Activated CD4-positive, alpha-beta memory T cell treated with anti-CD3 and anti-CD28 coated beads, Interleukin-2, amount 10 ng/mL, durations not matched to agents 7 days and 5 days (primary cell): ENCODE data around the gene CENPO. TPM values are rescaled to one million over a fixed set of nuclear protein-coding genes. Genes with fewer than 3 reads are reported as not detected.
"Not testable (repeated sequence)": the region's sequence is repeated elsewhere in the genome, so short reads cannot be mapped to it uniquely, and the experiment has no call there.

Experiments
- CTCF ChIA-PET: fragments of 350-600 bp; sonication (Branson Sonifier 250); formaldehyde crosslinking; loops from one replicate; lab custom pipeline; 2021; ENCODE audit warnings: antibody characterized with exemption, inconsistent platforms; lab: Charles Lee
- POLR2A ChIA-PET: fragments of 350-600 bp; sonication (Branson Sonifier 250); formaldehyde crosslinking; loops from one replicate; lab custom pipeline; 2021; ENCODE audit warnings: antibody characterized with exemption; lab: Charles Lee
- DNase-seq: peaks from one replicate; pipeline ENCODE4 v3.0.0-alpha.2; 2020
- H3K27ac Mint-ChIP-seq: one replicate; pipeline ENCODE4 v1.8.0; 2021; ENCODE audit warnings: mild to moderate bottlenecking, mixed read lengths
- H3K27me3 Mint-ChIP-seq: one replicate; pipeline ENCODE4 v1.8.0; 2021; ENCODE audit warnings: mixed read lengths
- H3K36me3 Mint-ChIP-seq: one replicate; pipeline ENCODE4 v1.8.0; 2021; ENCODE audit warnings: low read depth, mixed read lengths
- H3K4me1 Mint-ChIP-seq: one replicate; pipeline ENCODE4 v1.8.0; 2021; ENCODE audit warnings: mixed read lengths
- H3K4me3 Mint-ChIP-seq: one replicate; pipeline ENCODE4 v1.8.0; 2021; ENCODE audit warnings: mild to moderate bottlenecking, mixed read lengths
- H3K9me3 Mint-ChIP-seq: one replicate; pipeline ENCODE4 v1.8.0; 2021; ENCODE audit warnings: mixed read lengths
- total RNA-seq, 2 experiments: library from RNA; stranded (reverse); gene quantifications; one replicate each; pipeline ENCODE4 v1.2.3, GENCODE V29; 2021

Gene CENPO
- total RNA-seq, 2 experiments from 2014 or later, result 40.3 to 42.9 TPM

GRCh38 chr2:24835411-24835810 is 42.2 kb downstream of the CENPO start:
- CTCF ChIA-PET, H3K27ac Mint-ChIP-seq, H3K27me3 Mint-ChIP-seq, H3K4me1 Mint-ChIP-seq, H3K9me3 Mint-ChIP-seq, H3K4me3 Mint-ChIP-seq, DNase-seq: not testable (repeated sequence)
- peaks cover 21% of the 10 kb centered on the region for H3K36me3 Mint-ChIP-seq
- POLR2A ChIA-PET, result interaction anchor here (1.3 kb wide), 1 partner anchor 43 kb away, joined by 3 read pairs; no protein-coding TSS in a partner anchor

- Mint-ChIP-seq H3K27me3 (no peaks in the 10 kb centered on the region), H3K27ac (no peak overlapping the region), H3K4me3 (no peak overlapping the region), H3K4me1 (no peaks in the 10 kb centered on the region), H3K9me3 (no peaks in the 10 kb centered on the region), H3K36me3 (peaks cover 24% of the 10 kb centered on the region)
- CTCF ChIA-PET, result no interaction called here
- DNase-seq, result no peak
- POLR2A ChIA-PET, result interaction anchor here (1.3 kb wide), 1 partner anchor 43 kb away, joined by 3 read pairs; no protein-coding TSS in a partner anchor
Measured at GRCh38 chr2:24836206-24836605, 43.0 kb downstream of the CENPO start.

GRCh38 chr2:24836706-24837105 is 43.5 kb downstream of the CENPO start:
- Mint-ChIP-seq H3K36me3 (peaks cover 24% of the 10 kb centered on the region), H3K4me3 (no peak overlapping the region), H3K27me3 (no peaks in the 10 kb centered on the region), H3K27ac (no peak overlapping the region), H3K4me1 (no peaks in the 10 kb centered on the region), H3K9me3 (no peaks in the 10 kb centered on the region)
- CTCF ChIA-PET, result interaction anchor here (0.9 kb wide), 1 partner anchor 9 kb away, joined by 3 read pairs; no protein-coding TSS in a partner anchor
- POLR2A ChIA-PET, result no interaction called here
- DNase-seq, result no peak

GRCh38 chr2:24837996-24838513 is 44.8 kb downstream of the CENPO start:
- Mint-ChIP-seq H3K4me3 (no peak overlapping the region), H3K9me3 (no peaks in the 10 kb centered on the region), H3K4me1 (no peaks in the 10 kb centered on the region), H3K27me3 (no peaks in the 10 kb centered on the region), H3K36me3 (peaks cover 18% of the 10 kb centered on the region), H3K27ac (no peak overlapping the region)
- ChIA-PET CTCF (no interaction called here), POLR2A (no interaction called here)
- DNase-seq, result no peak

GRCh38 chr2:24838541-24838940 is 45.3 kb downstream of the CENPO start:
- Mint-ChIP-seq H3K4me3 (no peak overlapping the region), H3K36me3 (peaks cover 18% of the 10 kb centered on the region), H3K27ac (no peak overlapping the region), H3K9me3 (no peaks in the 10 kb centered on the region), H3K27me3 (no peaks in the 10 kb centered on the region), H3K4me1 (no peaks in the 10 kb centered on the region)
- CTCF ChIA-PET, result no interaction called here
- POLR2A ChIA-PET, result no interaction called here
- DNase-seq, result no peak

- Mint-ChIP-seq H3K9me3 (no peaks in the 10 kb centered on the region), H3K4me3 (no peak overlapping the region), H3K4me1 (no peaks in the 10 kb centered on the region), H3K27me3 (no peaks in the 10 kb centered on the region), H3K36me3 (peaks cover 18% of the 10 kb centered on the region), H3K27ac (no peak overlapping the region)
- POLR2A ChIA-PET, result no interaction called here
- CTCF ChIA-PET, result no interaction called here
- no peak for DNase-seq
Measured at GRCh38 chr2:24839729-24840128, 46.5 kb downstream of the CENPO start.

GRCh38 chr2:24840164-24840869 is 47.1 kb downstream of the CENPO start:
- Mint-ChIP-seq H3K4me3 (no peak overlapping the region), H3K9me3 (no peaks in the 10 kb centered on the region), H3K4me1 (no peaks in the 10 kb centered on the region), H3K36me3 (peaks cover 15% of the 10 kb centered on the region), H3K27me3 (no peaks in the 10 kb centered on the region), H3K27ac (no peak overlapping the region)
- DNase-seq, result no peak
- ChIA-PET POLR2A (no interaction called here), CTCF (no interaction called here)

GRCh38 chr2:24840962-24841945 is 48.0 kb downstream of the CENPO start:
- no peaks in the 10 kb centered on the region for H3K27me3 Mint-ChIP-seq
- CTCF ChIA-PET, result no interaction called here
- no peak overlapping the region for H3K4me3 Mint-ChIP-seq
- POLR2A ChIA-PET, result no interaction called here
- H3K36me3 Mint-ChIP-seq, result peaks cover 9% of the 10 kb centered on the region
- H3K27ac Mint-ChIP-seq, result no peak overlapping the region
- DNase-seq, result no peak
- no peaks in the 10 kb centered on the region for H3K4me1 Mint-ChIP-seq
- H3K9me3 Mint-ChIP-seq, result no peaks in the 10 kb centered on the region

- POLR2A ChIA-PET, result no interaction called here
Measured at GRCh38 chr2:24842081-24843050, 49.1 kb downstream of the CENPO start.

GRCh38 chr2:24843330-24843860 is 50.2 kb downstream of the CENPO start:
- peaks cover 11% of the 10 kb centered on the region for H3K36me3 Mint-ChIP-seq
- no peak for DNase-seq
- H3K27ac Mint-ChIP-seq, result no peak overlapping the region
- ChIA-PET POLR2A (no interaction called here), CTCF (no interaction called here)
- H3K4me1 Mint-ChIP-seq, result no peaks in the 10 kb centered on the region
- no peaks in the 10 kb centered on the region for H3K9me3 Mint-ChIP-seq
- H3K4me3 Mint-ChIP-seq, result no peak overlapping the region
- no peaks in the 10 kb centered on the region for H3K27me3 Mint-ChIP-seq

More at GRCh38 chr2:24842081-24843050, 49.1 kb downstream of the CENPO start:
- Mint-ChIP-seq H3K27ac (no peak overlapping the region), H3K27me3 (no peaks in the 10 kb centered on the region), H3K36me3 (peaks cover 11% of the 10 kb centered on the region), H3K4me1 (no peaks in the 10 kb centered on the region), H3K9me3 (no peaks in the 10 kb centered on the region), H3K4me3 (no peak overlapping the region)
- CTCF ChIA-PET, result no interaction called here
- DNase-seq, result no peak

- DNase-seq, result no peak
- ChIA-PET CTCF (no interaction called here), POLR2A (no interaction called here)
- no peak overlapping the region for H3K27ac Mint-ChIP-seq
- no peaks in the 10 kb centered on the region for H3K9me3 Mint-ChIP-seq
- peaks cover 10% of the 10 kb centered on the region for H3K36me3 Mint-ChIP-seq
- H3K4me3 Mint-ChIP-seq, result no peak overlapping the region
- no peaks in the 10 kb centered on the region for H3K4me1 Mint-ChIP-seq
- no peaks in the 10 kb centered on the region for H3K27me3 Mint-ChIP-seq
Measured at GRCh38 chr2:24844023-24844685, 50.9 kb downstream of the CENPO start.

- Mint-ChIP-seq H3K4me1 (no peaks in the 10 kb centered on the region), H3K4me3 (no peak overlapping the region), H3K36me3 (peaks cover 11% of the 10 kb centered on the region), H3K27ac (no peak overlapping the region), H3K9me3 (no peaks in the 10 kb centered on the region), H3K27me3 (no peaks in the 10 kb centered on the region)
- DNase-seq, result no peak
- ChIA-PET POLR2A (no interaction called here), CTCF (no interaction called here)
Measured at GRCh38 chr2:24845691-24846090, 52.5 kb downstream of the CENPO start.
